HL-60 (cell line): ENCODE measurements around the gene RSAD2.
"Not testable (repeated sequence)": the region's sequence is repeated elsewhere in the genome, so short reads cannot be mapped to it uniquely, and the experiment has no call there.

Experiments
- DNase-seq, 2 experiments: peaks; one replicate each; pipeline ENCODE4 v3.0.0-alpha.2; 2010 to 2020; ENCODE audit warnings: low read depth in 1 of 2, low spot score in 1 of 2
- H3K27ac ChIP-seq: fragments of 250-450 bp; sonication (Bioruptor Pico); replicated peaks from 2 replicates; pipeline ENCODE4 v1.5.1; 2020; ENCODE audit warnings: mild to moderate bottlenecking, moderate library complexity
- H3K27me3 ChIP-seq: fragments of 250-450 bp; sonication (Bioruptor Pico); 2 replicates; pipeline ENCODE4 v1.5.1; 2021; ENCODE audit warnings: mild to moderate bottlenecking, moderate library complexity; ENCODE audit not compliant: insufficient read depth, poor library complexity, severe bottlenecking
- H3K4me3 ChIP-seq: replicated peaks from 2 replicates; pipeline ENCODE4 v1.5.1; 2011; ENCODE audit warnings: mild to moderate bottlenecking, control low read depth, low read length; ENCODE audit not compliant: insufficient read depth
- CTCF ChIP-seq: IDR thresholded peaks from one replicate; pipeline ENCODE4 v1.5.1; 2011; ENCODE audit warnings: low read length, control low read depth, inconsistent platforms; ENCODE audit not compliant: insufficient read depth
- GABPA ChIP-seq: IDR thresholded peaks from 2 replicates; pipeline ENCODE4 v1.6.1; 2012; ENCODE audit warnings: low read depth
- POLR2AphosphoS5 ChIP-seq: IDR thresholded peaks from 2 replicates; pipeline ENCODE4 v1.6.1; 2012; ENCODE audit warnings: low read depth
- REST ChIP-seq: IDR thresholded peaks from 2 replicates; pipeline ENCODE4 v1.6.1; 2012; ENCODE audit warnings: low read depth; ENCODE audit not compliant: insufficient replicate concordance
- SPI1 ChIP-seq: IDR thresholded peaks from 2 replicates; pipeline ENCODE4 v1.6.1; 2012; ENCODE audit warnings: low read depth, mild to moderate bottlenecking, borderline replicate concordance

RSAD2 gene

GRCh38 chr2:6855860-6856547 lies 21.6 kb upstream of the RSAD2 start:
- H3K4me3 ChIP-seq: no peak overlapping the region
- TF ChIP-seq REST: no peak
- TF ChIP-seq CTCF: no peak
- no peak for TF ChIP-seq POLR2AphosphoS5
- TF ChIP-seq SPI1: no peak
- no peak for TF ChIP-seq GABPA
- no peak overlapping the region for H3K27ac ChIP-seq
- H3K27me3 ChIP-seq: no peaks in the 10 kb centered on the region
- peak in 1 of 2 experiments; percentile 30 for DNase-seq

GRCh38 chr2:6856548-6856920 lies 21.0 kb upstream of the RSAD2 start:
- no peaks in the 10 kb centered on the region for H3K27me3 ChIP-seq
- TF ChIP-seq GABPA (no peak), CTCF (no peak), POLR2AphosphoS5 (no peak), SPI1 (no peak), REST (no peak)
- no peak overlapping the region for H3K27ac ChIP-seq
- no peak for DNase-seq
- H3K4me3 ChIP-seq: no peak overlapping the region

- H3K4me3 ChIP-seq, H3K27me3 ChIP-seq, H3K27ac ChIP-seq, DNase-seq: not testable (repeated sequence)
These were observed 19.0 kb upstream of the RSAD2 start for GRCh38 chr2:6858466-6859027.

GRCh38 chr2:6860296-6860695 lies 17.3 kb upstream of the RSAD2 start:
- no peaks in the 10 kb centered on the region for H3K27me3 ChIP-seq
- no peak overlapping the region for H3K27ac ChIP-seq
- H3K4me3 ChIP-seq: no peak overlapping the region
- DNase-seq: no peak
- TF ChIP-seq REST: no peak
- TF ChIP-seq POLR2AphosphoS5: no peak
- TF ChIP-seq CTCF: no peak
- no peak for TF ChIP-seq SPI1
- TF ChIP-seq GABPA: no peak
